Endodermal cell (in vitro differentiated cells): Measurements from ENCODE around the gene TUBB2A. TPM values are rescaled to one million over a fixed set of nuclear protein-coding genes. Genes with fewer than 3 reads are reported as not detected.

Experiments
- DNase-seq: peaks from one replicate; pipeline ENCODE4 v3.0.0-alpha.2; 2017
- H3K27ac ChIP-seq: 2 replicates; pipeline ENCODE4 v1.5.1; 2013; ENCODE audit warnings: mild to moderate bottlenecking, low read depth, low read length, moderate library complexity
- H3K27me3 ChIP-seq: 2 replicates; pipeline ENCODE4 v1.6.1; 2013; ENCODE audit warnings: mild to moderate bottlenecking, low read length, moderate library complexity; ENCODE audit not compliant: insufficient read depth, control insufficient read depth, poor library complexity, severe bottlenecking
- H3K36me3 ChIP-seq: 2 replicates; pipeline ENCODE4 v1.7.0; 2013; ENCODE audit warnings: mild to moderate bottlenecking, low read length, moderate library complexity; ENCODE audit not compliant: control insufficient read depth, insufficient read depth
- H3K4me1 ChIP-seq: one replicate; pipeline ENCODE4 v1.7.0; 2013; ENCODE audit warnings: low read length; ENCODE audit not compliant: control insufficient read depth, insufficient read depth
- H3K4me3 ChIP-seq: 2 replicates; pipeline ENCODE4 v1.5.1; 2013; ENCODE audit warnings: mild to moderate bottlenecking, low read length, moderate library complexity
- H3K9ac ChIP-seq: 2 replicates; pipeline ENCODE4 v1.6.1; 2013; ENCODE audit warnings: mild to moderate bottlenecking, low read length, moderate library complexity; ENCODE audit not compliant: poor library complexity, severe bottlenecking; ENCODE audit errors: extremely low read depth
- H3K9me3 ChIP-seq: 2 replicates; pipeline ENCODE4 v1.6.1; 2013; ENCODE audit warnings: mild to moderate bottlenecking, low read length, moderate library complexity; ENCODE audit not compliant: control insufficient read depth
- H3K27ac Mint-ChIP-seq: 2 replicates; pipeline ENCODE4 v1.8.0; 2020; ENCODE audit warnings: mixed read lengths
- H3K27me3 Mint-ChIP-seq: 2 replicates; pipeline ENCODE4 v1.8.0; 2021; ENCODE audit warnings: mild to moderate bottlenecking, mixed read lengths; ENCODE audit not compliant: insufficient read depth
- H3K36me3 Mint-ChIP-seq: 2 replicates; pipeline ENCODE4 v1.8.0; 2020; ENCODE audit warnings: low read depth, mixed read lengths
- H3K4me1 Mint-ChIP-seq: 2 replicates; pipeline ENCODE4 v1.8.0; 2020; ENCODE audit warnings: mixed read lengths
- H3K4me3 Mint-ChIP-seq: 2 replicates; pipeline ENCODE4 v1.8.0; 2020; ENCODE audit warnings: mild to moderate bottlenecking, moderate library complexity, mixed read lengths
- H3K9me3 Mint-ChIP-seq: 2 replicates; pipeline ENCODE4 v1.8.0; 2020; ENCODE audit warnings: mild to moderate bottlenecking, mixed read lengths
- WGBS, 2 experiments: methylation state at CpG; one replicate each; pipeline versions ENCODE4 v1.1.5 to v1.1.7; 2013; ENCODE audit warnings: missing lambda C conversion rate in 2 of 2, mixed read lengths in 1 of 2; ENCODE audit not compliant: insufficient coverage in 1 of 2, insufficient read length in 1 of 2; 5-methylcytosine and 5-hydroxymethylcytosine counted together
- total RNA-seq, 2 donors: library from RNA; stranded (reverse); fragmentation: NEBNext Ultra II Directional in 1 of 2; extraction: Animal tissue kit (Norgen Biotek cat#: 25700) in 1 of 2; gene quantifications; 2 replicates in 1 of 2; 3 replicates in 1 of 2; pipeline ENCODE4 v1.2.1, GENCODE V29; 2021
- TF ChIP-seq, protein P1 (sequence below): fragments of 200-600 bp; sonication (generic); conservative IDR thresholded peaks from 2 replicates; pipeline ENCODE4 v1.5.0; 2021; ENCODE audit warnings: antibody characterized with exemption, mild to moderate bottlenecking

TUBB2A gene
- total RNA-seq, 2 donors from 2014 or later, result 262 to 297 TPM

DNA sequence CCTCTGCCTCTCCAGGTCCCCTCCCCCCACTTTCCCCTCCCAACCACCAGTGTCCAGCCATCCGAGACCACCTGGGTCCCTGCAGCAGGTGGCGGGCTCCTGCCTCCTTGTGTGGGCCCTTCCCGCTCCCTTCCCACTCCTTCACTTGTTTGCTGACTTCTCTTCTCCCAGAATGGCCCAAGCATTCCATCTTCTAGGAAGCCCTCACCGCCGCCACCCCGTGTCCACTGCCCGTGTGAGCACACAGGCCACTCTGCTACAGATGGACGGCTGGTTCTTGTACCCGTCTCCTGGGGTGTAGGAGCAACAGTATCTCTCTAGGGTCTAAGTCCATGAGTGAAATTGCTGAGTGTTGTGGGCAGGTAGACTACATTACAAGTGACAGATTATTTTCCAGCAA, 23.8 kb downstream of the TUBB2A start:
- H3K4me1 ChIP-seq, result peaks cover 3% of the 10 kb centered on the region
- no peak overlapping the region for H3K4me3 Mint-ChIP-seq
- TF ChIP-seq, protein P1, sequence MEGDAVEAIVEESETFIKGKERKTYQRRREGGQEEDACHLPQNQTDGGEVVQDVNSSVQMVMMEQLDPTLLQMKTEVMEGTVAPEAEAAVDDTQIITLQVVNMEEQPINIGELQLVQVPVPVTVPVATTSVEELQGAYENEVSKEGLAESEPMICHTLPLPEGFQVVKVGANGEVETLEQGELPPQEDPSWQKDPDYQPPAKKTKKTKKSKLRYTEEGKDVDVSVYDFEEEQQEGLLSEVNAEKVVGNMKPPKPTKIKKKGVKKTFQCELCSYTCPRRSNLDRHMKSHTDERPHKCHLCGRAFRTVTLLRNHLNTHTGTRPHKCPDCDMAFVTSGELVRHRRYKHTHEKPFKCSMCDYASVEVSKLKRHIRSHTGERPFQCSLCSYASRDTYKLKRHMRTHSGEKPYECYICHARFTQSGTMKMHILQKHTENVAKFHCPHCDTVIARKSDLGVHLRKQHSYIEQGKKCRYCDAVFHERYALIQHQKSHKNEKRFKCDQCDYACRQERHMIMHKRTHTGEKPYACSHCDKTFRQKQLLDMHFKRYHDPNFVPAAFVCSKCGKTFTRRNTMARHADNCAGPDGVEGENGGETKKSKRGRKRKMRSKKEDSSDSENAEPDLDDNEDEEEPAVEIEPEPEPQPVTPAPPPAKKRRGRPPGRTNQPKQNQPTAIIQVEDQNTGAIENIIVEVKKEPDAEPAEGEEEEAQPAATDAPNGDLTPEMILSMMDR, result no peak
- H3K36me3 Mint-ChIP-seq, result peaks cover 80% of the 10 kb centered on the region
- no peaks in the 10 kb centered on the region for H3K9me3 Mint-ChIP-seq
- H3K27me3 ChIP-seq, result no peaks in the 10 kb centered on the region
- WGBS, 2 experiments, result 86 to 94% methylated on average over 9 of the region's 9 CpGs
- DNase-seq, result no peak
- no peak overlapping the region for H3K9ac ChIP-seq
- no peak overlapping the region for H3K4me3 ChIP-seq
- H3K27ac ChIP-seq, result no peak overlapping the region
- H3K27me3 Mint-ChIP-seq, result no peaks in the 10 kb centered on the region
- peaks cover 38% of the 10 kb centered on the region for H3K36me3 ChIP-seq
- H3K9me3 ChIP-seq, result no peaks in the 10 kb centered on the region
- peaks cover 15% of the 10 kb centered on the region for H3K4me1 Mint-ChIP-seq
- H3K27ac Mint-ChIP-seq, result no peak overlapping the region

DNA sequence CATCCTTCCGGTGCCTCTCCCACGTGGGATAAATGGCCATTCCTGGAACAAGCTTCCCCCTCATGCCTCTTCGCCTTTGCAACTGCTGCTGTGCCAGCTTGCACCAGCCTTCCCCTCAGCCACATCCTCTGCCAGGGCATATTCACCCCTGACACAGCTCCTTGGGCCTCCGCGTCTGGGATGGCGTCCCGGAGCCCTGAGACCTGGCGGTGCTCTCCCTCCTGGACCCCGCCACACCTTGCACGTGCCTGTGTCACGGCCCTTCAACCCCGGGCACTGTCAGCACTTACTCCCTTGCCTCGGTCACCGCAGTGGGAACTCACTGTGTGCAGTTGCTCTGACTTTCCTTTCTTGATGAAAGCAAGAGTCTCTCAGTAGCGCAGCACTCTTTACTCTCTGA, 25.6 kb downstream of the TUBB2A start:
- Histone ChIP-seq H3K27ac (no peak overlapping the region), H3K9me3 (no peaks in the 10 kb centered on the region), H3K36me3 (peaks cover 31% of the 10 kb centered on the region), H3K4me1 (peaks cover 3% of the 10 kb centered on the region), H3K4me3 (no peak overlapping the region), H3K27me3 (no peaks in the 10 kb centered on the region), H3K9ac (no peak overlapping the region)
- 95 to 98% methylated on average over 11 to 15 of the region's 15 CpGs for WGBS, 2 experiments
- TF ChIP-seq, protein P1, result no peak
- Mint-ChIP-seq H3K4me1 (peaks cover 15% of the 10 kb centered on the region), H3K27me3 (no peaks in the 10 kb centered on the region), H3K9me3 (no peaks in the 10 kb centered on the region), H3K4me3 (no peak overlapping the region), H3K36me3 (peaks cover 73% of the 10 kb centered on the region), H3K27ac (no peak overlapping the region)
- no peak for DNase-seq

DNA sequence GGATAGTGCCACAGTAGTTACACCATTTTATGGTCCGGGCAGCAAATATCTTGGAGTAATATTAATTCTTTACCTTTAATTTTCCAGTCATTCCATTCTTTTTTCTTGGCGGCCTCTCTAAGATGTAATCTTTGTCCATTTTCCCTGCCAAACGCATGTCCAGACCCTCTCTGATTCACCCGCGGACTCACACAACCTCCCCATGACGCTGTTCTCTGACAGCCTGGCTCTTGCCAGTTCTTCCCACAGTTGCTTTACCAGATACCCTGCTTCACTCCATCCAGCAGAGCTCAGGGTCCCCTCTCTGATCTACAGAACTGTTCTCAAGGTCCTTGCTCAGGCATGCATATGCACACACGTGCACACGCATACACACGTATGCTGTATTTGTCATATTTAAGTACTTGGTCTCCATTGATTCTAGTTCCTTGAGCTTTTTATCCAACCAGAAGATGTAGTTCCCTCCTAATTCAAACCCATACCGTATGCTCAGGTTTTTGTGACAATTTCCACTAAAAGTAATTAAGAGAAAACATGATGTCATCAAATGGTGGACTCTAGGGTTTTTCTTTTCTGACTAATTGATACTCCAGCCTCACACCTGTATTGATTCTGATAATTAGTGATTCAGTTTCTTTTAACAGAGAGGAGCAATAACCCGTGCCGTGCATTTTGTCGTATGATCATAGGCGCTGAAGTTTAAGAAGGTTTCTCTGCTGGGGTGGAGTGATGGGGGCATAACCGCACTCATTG, 28.8 kb downstream of the TUBB2A start:
- Histone ChIP-seq H3K9ac (no peak overlapping the region), H3K9me3 (no peaks in the 10 kb centered on the region), H3K27ac (no peak overlapping the region), H3K36me3 (peaks cover 26% of the 10 kb centered on the region), H3K4me3 (no peak overlapping the region), H3K27me3 (no peaks in the 10 kb centered on the region), H3K4me1 (no peaks in the 10 kb centered on the region)
- no peak for DNase-seq
- TF ChIP-seq, protein P1, result no peak
- Mint-ChIP-seq H3K36me3 (peaks cover 57% of the 10 kb centered on the region), H3K9me3 (no peaks in the 10 kb centered on the region), H3K4me1 (peaks cover 2% of the 10 kb centered on the region), H3K27ac (no peak overlapping the region), H3K27me3 (no peaks in the 10 kb centered on the region), H3K4me3 (no peak overlapping the region)
- WGBS, 2 experiments, result 93 to 96% methylated on average over 10 to 15 of the region's 15 CpGs
